Neutrophil (primary cell): ENCODE measurements around the gene HOXA2.

Experiments
- H3K27ac ChIP-seq: fragments of 200-600 bp; sonication (generic); 2 replicates; pipeline ENCODE4 v1.5.1; 2016; ENCODE audit warnings: mild to moderate bottlenecking, moderate library complexity
- H3K27me3 ChIP-seq: fragments of 200-600 bp; sonication (generic); 2 replicates; pipeline ENCODE4 v1.6.0; 2016; ENCODE audit warnings: mild to moderate bottlenecking
- H3K36me3 ChIP-seq: fragments of 200-600 bp; sonication (generic); 2 replicates; pipeline ENCODE4 v1.5.1; 2017
- H3K4me1 ChIP-seq, 2 experiments: fragments of 200-600 bp in 1 of 2; sonication (generic) in 1 of 2; 1 replicate in 1 of 2; 2 replicates in 1 of 2; pipeline versions ENCODE4 v1.5.1 to v1.6.1; 2013 to 2016; ENCODE audit warnings: low read depth in 1 of 2, low read length in 1 of 2, mild to moderate bottlenecking in 1 of 2, moderate library complexity in 1 of 2; ENCODE audit not compliant: control insufficient read depth in 1 of 2, insufficient read depth in 1 of 2
- H3K4me3 ChIP-seq, 2 experiments: fragments of 200-600 bp in 1 of 2; sonication (generic) in 1 of 2; 1 replicate in 1 of 2; 2 replicates in 1 of 2; pipeline ENCODE4 v1.5.1; 2013 to 2016; ENCODE audit warnings: low read depth in 1 of 2, low read length in 1 of 2, mild to moderate bottlenecking in 1 of 2, moderate library complexity in 1 of 2
- H3K9me3 ChIP-seq: fragments of 200-600 bp; sonication (generic); 2 replicates; pipeline ENCODE4 v1.5.1; 2016
- CTCF ChIP-seq: fragments of 200-600 bp; sonication (generic); IDR thresholded peaks from 2 replicates; pipeline ENCODE4 v1.5.1; 2016; ENCODE audit warnings: antibody characterized with exemption

HOXA2 gene

GRCh38 chr7:27110186-27111031 lies 7.9 kb upstream of the HOXA2 start:
- Histone ChIP-seq H3K27me3 (peaks cover 18% of the 10 kb centered on the region), H3K27ac (no peak overlapping the region), H3K36me3 (no peaks in the 10 kb centered on the region), H3K9me3 (no peaks in the 10 kb centered on the region), H3K4me3 (no peak overlapping the region), H3K4me1 (no peaks in the 10 kb centered on the region)
- TF ChIP-seq CTCF = no peak

GRCh38 chr7:27109466-27110185 lies 7.1 kb upstream of the HOXA2 start:
- Histone ChIP-seq H3K27ac (no peak overlapping the region), H3K9me3 (no peaks in the 10 kb centered on the region), H3K4me3 (no peak overlapping the region), H3K36me3 (no peaks in the 10 kb centered on the region), H3K27me3 (peaks cover 26% of the 10 kb centered on the region), H3K4me1 (no peaks in the 10 kb centered on the region)
- no peak for TF ChIP-seq CTCF

- Histone ChIP-seq H3K9me3 (no peaks in the 10 kb centered on the region), H3K27ac (no peak overlapping the region), H3K36me3 (no peaks in the 10 kb centered on the region), H3K4me1 (no peaks in the 10 kb centered on the region), H3K27me3 (peaks cover 32% of the 10 kb centered on the region), H3K4me3 (no peak overlapping the region)
- no peak for TF ChIP-seq CTCF
Measured at GRCh38 chr7:27108390-27109127, 6.1 kb upstream of the HOXA2 start.

GRCh38 chr7:27107391-27108381 lies 5.2 kb upstream of the HOXA2 start:
- H3K4me3 ChIP-seq = no peak overlapping the region
- H3K27me3 ChIP-seq = peaks cover 41% of the 10 kb centered on the region
- no peak for TF ChIP-seq CTCF
- H3K27ac ChIP-seq = no peak overlapping the region
- H3K4me1 ChIP-seq = peaks cover 0 to under 1% of the 10 kb centered on the region in 2 experiments
- H3K36me3 ChIP-seq = no peaks in the 10 kb centered on the region
- H3K9me3 ChIP-seq = no peaks in the 10 kb centered on the region

DNA sequence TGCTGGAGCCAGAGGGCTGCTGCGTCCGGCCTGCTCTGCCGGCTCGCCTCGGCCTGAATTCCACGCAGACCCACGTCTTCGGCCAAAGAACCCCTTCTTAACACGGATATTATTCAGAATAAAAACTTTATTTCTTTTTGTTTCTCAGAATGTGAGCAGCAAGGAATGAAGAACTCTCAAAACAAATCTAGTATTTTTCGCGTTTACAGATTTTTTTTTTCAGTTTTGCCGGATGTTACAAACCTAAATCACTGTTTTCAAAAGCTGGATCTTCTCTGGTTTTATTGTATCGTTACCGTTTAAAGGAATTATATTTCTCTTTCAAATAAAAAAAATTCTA lies 4.4 kb upstream of the HOXA2 start:
- Histone ChIP-seq H3K27me3 (peaks cover 49% of the 10 kb centered on the region), H3K27ac (no peak overlapping the region), H3K4me3 (no peak overlapping the region), H3K36me3 (peaks cover under 1% of the 10 kb centered on the region), H3K9me3 (no peaks in the 10 kb centered on the region), H3K4me1 (peaks cover 0 to 9% of the 10 kb centered on the region in 2 experiments)
- TF ChIP-seq CTCF = no peak
